Measurements from ENCODE around the gene CRTAC1. TPM values are rescaled to one million over a fixed set of nuclear protein-coding genes. Genes with fewer than 3 reads are reported as not detected.
"Not testable (repeated sequence)": the region's sequence is repeated elsewhere in the genome, so short reads cannot be mapped to it uniquely, and the experiment has no call there.

CRTAC1 gene
- total RNA-seq, 4 donors from 2014 or later = 1.4 to 3.5 (median 2.3) TPM

- WGBS, 2 donors = 47 to 66% methylated on average over 7 of the region's 7 CpGs
- peak in 1 of 2 donors; percentile 37 for DNase-seq (ENCODE audit: low spot score in 2 of 2)
- H3K4me3 ChIP-seq (ENCODE audit: low read depth, poor library complexity, severe bottlenecking) = no peak overlapping the region
- no peak for TF ChIP-seq CTCF (IDR thresholded peaks at IDR 0.05)
- intact Hi-C loops (cut with DNase I; ENCODE audit: low total_unique reads) = no loop called here
Measured at GRCh38 chr10:97851341-97852001, 178.9 kb downstream of the CRTAC1 start.

- H3K4me3 ChIP-seq (ENCODE audit: low read depth, poor library complexity, severe bottlenecking) = no peak overlapping the region
- TF ChIP-seq CTCF (IDR thresholded peaks at IDR 0.05) = no peak
- no peak for TF ChIP-seq POLR2A (IDR thresholded peaks at IDR 0.05)
- DNase-seq (ENCODE audit: low spot score in 2 of 2) = no peak
- WGBS, 2 donors = 10 to 13% methylated on average over 13 of the region's 13 CpGs
- intact Hi-C loops (cut with DNase I; ENCODE audit: low total_unique reads) = no loop called here
Measured at GRCh38 chr10:97850446-97850845, 180.0 kb downstream of the CRTAC1 start.

GRCh38 chr10:97849687-97850402 lies 180.6 kb downstream of the CRTAC1 start, which contains the start of gene GOLGA7B:
Gene GOLGA7B, plus strand, starts transcription at chr10:97849843. Its CDS starts 461 bp downstream, at chr10:97850304.
- WGBS, 2 donors = 1% methylated on average over 11 to 50 of the region's 87 CpGs
- intact Hi-C loops (cut with DNase I; ENCODE audit: low total_unique reads) = no loop called here
- TF ChIP-seq POLR2A (IDR thresholded peaks at IDR 0.05) (no peak), CTCF (IDR thresholded peaks at IDR 0.05) (no peak)
- DNase-seq (ENCODE audit: low spot score in 2 of 2) = no peak
- H3K4me3 ChIP-seq (ENCODE audit: low read depth, poor library complexity, severe bottlenecking) = peak within 1 kb of the TSS; percentile 14

- peak overlapping the region; percentile 14 for H3K4me3 ChIP-seq (ENCODE audit: low read depth, poor library complexity, severe bottlenecking)
- no peak for TF ChIP-seq POLR2A (IDR thresholded peaks at IDR 0.05)
- TF ChIP-seq CTCF (IDR thresholded peaks at IDR 0.05) = no peak
- intact Hi-C loops (cut with DNase I; ENCODE audit: low total_unique reads) = no loop called here
- DNase-seq (ENCODE audit: low spot score in 2 of 2) = no peak
- WGBS, 2 donors = 3 to 5% methylated on average over 16 of the region's 16 CpGs
Measured at GRCh38 chr10:97849103-97849686, 181.2 kb downstream of the CRTAC1 start.

- TF ChIP-seq CTCF (IDR thresholded peaks at IDR 0.05) = no peak
- no peak for TF ChIP-seq POLR2A (IDR thresholded peaks at IDR 0.05)
- no peak overlapping the region for H3K4me3 ChIP-seq (ENCODE audit: low read depth, poor library complexity, severe bottlenecking)
- WGBS, 2 donors = 93 to 94% methylated on average over 3 of the region's 3 CpGs
- intact Hi-C loops (cut with DNase I; ENCODE audit: low total_unique reads) = no loop called here
- DNase-seq (ENCODE audit: low spot score in 2 of 2) = no peak
Measured at GRCh38 chr10:97844678-97845077, 185.7 kb downstream of the CRTAC1 start.

- intact Hi-C loops (cut with DNase I; ENCODE audit: low total_unique reads); DNase-seq (ENCODE audit: low spot score in 2 of 2); H3K4me3 ChIP-seq (ENCODE audit: low read depth, poor library complexity, severe bottlenecking): not testable (repeated sequence)
- 95 to 100% methylated on average over 1 of the region's 2 CpGs for WGBS, 2 donors
Measured at GRCh38 chr10:97843972-97844371, 186.4 kb downstream of the CRTAC1 start.

Data from lower leg skin (tissue), 4 donors.